Stomach (tissue), 9 donors: ENCODE measurements around the gene CEP295NL. TPM values are rescaled to one million over a fixed set of nuclear protein-coding genes. Genes with fewer than 3 reads are reported as not detected.

Experiments
- DNase-seq, 2 donors: peaks; one replicate each; pipeline versions ENCODE4 v3.0.0 to v3.0.0-alpha.2; 2013 to 2019
- H3K27ac ChIP-seq, 5 donors: fragments of 200-600 bp in 4 of 5; sonication (generic) in 4 of 5; one replicate each; pipeline ENCODE4 v1.5.1; 2013 to 2019; ENCODE audit warnings: mild to moderate bottlenecking in 1 of 5, moderate library complexity in 1 of 5
- H3K27me3 ChIP-seq, 3 donors: fragments of 200-600 bp; sonication (generic); one replicate each; pipeline ENCODE4 v1.5.1; 2017 to 2019; ENCODE audit warnings: mixed run types in 1 of 3
- H3K36me3 ChIP-seq, 4 donors: fragments of 200-600 bp; sonication (generic); 1 replicate in 3 of 4; 2 replicates in 1 of 4; pipeline ENCODE4 v1.5.1; 2016 to 2019
- H3K4me1 ChIP-seq, 4 donors: fragments of 200-600 bp; sonication (generic); one replicate each; pipeline ENCODE4 v1.5.1; 2016 to 2019
- H3K4me3 ChIP-seq, 4 donors: fragments of 200-600 bp; sonication (generic) in 3 of 4; one replicate each; pipeline ENCODE4 v1.5.1; 2016 to 2019; ENCODE audit warnings: mild to moderate bottlenecking in 1 of 4
- H3K9me3 ChIP-seq, 4 donors: fragments of 200-600 bp; sonication (generic); one replicate each; pipeline ENCODE4 v1.5.1; 2016 to 2019
- EP300 ChIP-seq: sonication (generic); formaldehyde crosslinking; IDR thresholded peaks from one replicate; pipeline ENCODE4 v1.6.1; 2017; ENCODE audit warnings: antibody characterized with exemption
- POLR2A ChIP-seq, 4 donors: fragments of 450-650 bp; IDR thresholded peaks; one replicate each; pipeline ENCODE4 v1.6.1; 2016; ENCODE audit warnings: antibody characterized with exemption in 4 of 4, control low read depth in 2 of 4, mild to moderate bottlenecking in 1 of 4, moderate library complexity in 1 of 4
- POLR2AphosphoS5 ChIP-seq, 3 donors: sonication (generic); formaldehyde crosslinking; IDR thresholded peaks; one replicate each; pipeline ENCODE4 v1.6.1; 2016; ENCODE audit warnings: antibody characterized with exemption in 3 of 3
- WGBS, 5 donors: extraction: QIAGEN DNeasy Blood & Tissue Kit in 3 of 5; methylation state at CpG; one replicate each; pipeline versions ENCODE4 v1.1.5 to v1.1.7; 2013 to 2018; 5-methylcytosine and 5-hydroxymethylcytosine counted together
- intact Hi-C: fragments of 100-400 bp; cut with DNase I; formaldehyde crosslinking; loops from one replicate; pipeline ENCODE4 v1.15.1; 2023; ENCODE audit warnings: low total_unique reads
- polyA plus RNA-seq, 3 donors: library from polyadenylated mRNA; stranded (reverse); fragments of 200-250 nt; gene quantifications; one replicate each; pipeline ENCODE4 v1.2.3, GENCODE V29; 2013
- total RNA-seq, 5 donors: library from RNA; depleted of rRNA; stranded (reverse); fragments of >200 nt; gene quantifications; one replicate each; pipeline versions ENCODE4 v1.1.0 to v1.2.3, GENCODE V29; 2014 to 2016
- TF ChIP-seq, protein P1 (sequence below), 7 experiments: fragments of 450-650 bp in 4 of 7; fragments of 200-600 bp in 3 of 7; sonication (generic) in 3 of 7; IDR thresholded peaks; one replicate each; pipeline ENCODE4 v1.5.1; 2016 to 2019; ENCODE audit warnings: antibody characterized with exemption in 7 of 7, control low read depth in 2 of 7, mild to moderate bottlenecking in 1 of 7
- donor health status: healthy with polysubstance abuse.
- donor health status: Bipolar disorder and iron deficiency.
- donor health status: healthy.

The CEP295NL gene
- total and polyA plus RNA-seq, 8 donors: 0.31 to 23.9 (median 5.8) TPM; not detected in 1

DNA sequence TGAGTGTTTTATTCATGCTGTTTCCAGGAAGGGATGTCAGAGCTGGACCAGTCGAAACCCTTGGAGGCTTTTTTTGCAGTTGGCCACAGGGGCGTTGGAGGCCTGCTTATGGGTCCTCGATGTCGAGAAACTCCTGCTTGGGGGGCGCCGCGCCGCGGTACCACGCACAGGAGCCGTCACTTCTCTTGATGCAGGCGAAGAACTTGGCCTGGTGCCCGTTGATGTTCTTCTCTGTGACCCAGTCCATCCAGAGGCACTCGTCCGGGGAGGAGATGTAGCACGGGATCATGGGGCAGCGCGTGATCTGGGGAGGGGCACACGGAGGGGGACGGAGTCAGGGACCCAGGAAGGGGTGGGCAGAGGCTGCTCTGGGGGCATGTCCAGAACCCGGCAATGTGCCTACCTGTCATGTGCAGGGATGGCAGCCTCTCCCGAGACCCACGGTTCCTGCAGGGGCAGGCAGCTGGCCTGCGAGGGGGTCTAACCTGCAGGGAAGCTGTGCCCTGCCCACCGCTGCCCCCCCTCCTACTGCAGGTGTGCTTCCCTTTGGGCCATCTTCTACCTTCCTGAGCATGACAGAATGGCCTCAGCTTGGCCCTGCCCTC lies 47.3 kb downstream of the CEP295NL start:
- no peaks in the 10 kb centered on the region for H3K9me3 ChIP-seq
- DNase-seq: no peak
- H3K4me3 ChIP-seq: no peak overlapping the region
- intact Hi-C loops: no loop called here
- TF ChIP-seq, protein P1, sequence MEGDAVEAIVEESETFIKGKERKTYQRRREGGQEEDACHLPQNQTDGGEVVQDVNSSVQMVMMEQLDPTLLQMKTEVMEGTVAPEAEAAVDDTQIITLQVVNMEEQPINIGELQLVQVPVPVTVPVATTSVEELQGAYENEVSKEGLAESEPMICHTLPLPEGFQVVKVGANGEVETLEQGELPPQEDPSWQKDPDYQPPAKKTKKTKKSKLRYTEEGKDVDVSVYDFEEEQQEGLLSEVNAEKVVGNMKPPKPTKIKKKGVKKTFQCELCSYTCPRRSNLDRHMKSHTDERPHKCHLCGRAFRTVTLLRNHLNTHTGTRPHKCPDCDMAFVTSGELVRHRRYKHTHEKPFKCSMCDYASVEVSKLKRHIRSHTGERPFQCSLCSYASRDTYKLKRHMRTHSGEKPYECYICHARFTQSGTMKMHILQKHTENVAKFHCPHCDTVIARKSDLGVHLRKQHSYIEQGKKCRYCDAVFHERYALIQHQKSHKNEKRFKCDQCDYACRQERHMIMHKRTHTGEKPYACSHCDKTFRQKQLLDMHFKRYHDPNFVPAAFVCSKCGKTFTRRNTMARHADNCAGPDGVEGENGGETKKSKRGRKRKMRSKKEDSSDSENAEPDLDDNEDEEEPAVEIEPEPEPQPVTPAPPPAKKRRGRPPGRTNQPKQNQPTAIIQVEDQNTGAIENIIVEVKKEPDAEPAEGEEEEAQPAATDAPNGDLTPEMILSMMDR (IDR thresholded peaks at IDR 0.05): no peak
- TF ChIP-seq POLR2A (IDR thresholded peaks at IDR 0.05) (no peak), POLR2AphosphoS5 (IDR thresholded peaks at IDR 0.05) (no peak), EP300 (no peak)
- H3K27me3 ChIP-seq: no peaks in the 10 kb centered on the region
- WGBS, 5 donors: 90 to 96% (median 93%) methylated on average over 23 to 25 of the region's 25 CpGs
- peaks cover 0 to 12% (median 0%) of the 10 kb centered on the region in 4 donors for H3K4me1 ChIP-seq
- no peak overlapping the region for H3K27ac ChIP-seq
- H3K36me3 ChIP-seq: peaks cover 13 to 58% (median 48%) of the 10 kb centered on the region in 4 donors

DNA sequence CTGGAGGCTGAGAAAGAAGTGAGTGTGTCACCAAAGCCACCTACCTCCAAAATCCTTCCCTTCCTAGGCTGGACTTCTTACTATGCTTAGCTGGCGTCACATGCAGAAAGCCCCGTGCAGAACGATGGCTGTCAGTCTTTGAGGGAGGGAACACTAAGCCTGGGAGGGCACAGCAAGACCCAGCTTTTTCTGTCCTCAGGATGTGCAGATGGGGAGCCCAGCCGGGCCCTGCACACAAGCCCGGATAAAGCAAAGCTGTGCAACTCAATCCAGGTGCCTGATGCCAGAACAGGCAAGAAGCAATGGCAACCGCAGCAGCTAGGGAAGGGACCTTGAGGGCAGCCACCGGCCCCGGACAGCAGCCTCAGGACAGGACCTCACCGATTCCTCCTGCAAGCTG lies 48.5 kb downstream of the CEP295NL start:
- no peak for TF ChIP-seq POLR2AphosphoS5 (IDR thresholded peaks at IDR 0.05)
- TF ChIP-seq, protein P1 (IDR thresholded peaks at IDR 0.05): no peak
- no peak for TF ChIP-seq EP300
- no peak for TF ChIP-seq POLR2A (IDR thresholded peaks at IDR 0.05)
- Histone ChIP-seq H3K36me3 (peaks cover 13 to 52% (median 45%) of the 10 kb centered on the region in 4 donors), H3K27ac (no peak overlapping the region), H3K4me3 (no peak overlapping the region), H3K4me1 (peaks cover 0 to 12% (median 0%) of the 10 kb centered on the region in 4 donors), H3K27me3 (no peaks in the 10 kb centered on the region), H3K9me3 (no peaks in the 10 kb centered on the region)
- no peak for DNase-seq
- intact Hi-C loops: no loop called here
- 58 to 73% (median 70%) methylated on average over 5 to 9 of the region's 9 CpGs for WGBS, 5 donors

DNA sequence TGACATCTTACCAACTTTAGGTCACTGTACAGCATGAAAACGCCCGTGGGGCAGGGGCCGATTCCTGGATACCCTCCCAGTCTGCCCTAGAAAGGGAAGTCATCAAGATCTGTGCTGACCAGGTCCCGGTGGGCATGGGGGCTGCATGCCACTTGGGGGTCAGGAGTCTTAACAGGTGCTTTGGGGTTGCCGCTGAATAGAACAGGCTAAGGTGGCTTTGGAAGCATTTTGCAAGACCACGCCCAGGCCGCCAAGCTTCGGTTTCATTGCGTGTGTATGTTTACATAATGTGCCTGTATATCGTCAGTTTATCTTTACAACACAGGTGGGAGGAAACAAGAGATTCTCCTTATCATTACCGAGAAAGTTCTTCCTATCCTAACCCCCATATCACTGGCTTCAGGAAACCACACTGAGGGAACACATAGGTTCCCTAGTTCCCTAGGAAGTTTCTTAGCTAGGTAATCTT lies 49.0 kb downstream of the CEP295NL start:
- H3K27me3 ChIP-seq: no peaks in the 10 kb centered on the region
- peak; percentile 40 to 46 for DNase-seq
- peaks cover 0 to 12% (median 0%) of the 10 kb centered on the region in 4 donors for H3K4me1 ChIP-seq
- 40 to 55% (median 44%) methylated on average over 11 of the region's 11 CpGs for WGBS, 5 donors
- H3K27ac ChIP-seq: no peak overlapping the region
- TF ChIP-seq POLR2A (IDR thresholded peaks at IDR 0.05) (no peak), POLR2AphosphoS5 (IDR thresholded peaks at IDR 0.05) (no peak), EP300 (no peak)
- TF ChIP-seq, protein P1 (IDR thresholded peaks at IDR 0.05): no peak
- peaks cover 13 to 52% (median 45%) of the 10 kb centered on the region in 4 donors for H3K36me3 ChIP-seq
- intact Hi-C loops: no loop called here
- no peak overlapping the region for H3K4me3 ChIP-seq
- H3K9me3 ChIP-seq: no peaks in the 10 kb centered on the region

DNA sequence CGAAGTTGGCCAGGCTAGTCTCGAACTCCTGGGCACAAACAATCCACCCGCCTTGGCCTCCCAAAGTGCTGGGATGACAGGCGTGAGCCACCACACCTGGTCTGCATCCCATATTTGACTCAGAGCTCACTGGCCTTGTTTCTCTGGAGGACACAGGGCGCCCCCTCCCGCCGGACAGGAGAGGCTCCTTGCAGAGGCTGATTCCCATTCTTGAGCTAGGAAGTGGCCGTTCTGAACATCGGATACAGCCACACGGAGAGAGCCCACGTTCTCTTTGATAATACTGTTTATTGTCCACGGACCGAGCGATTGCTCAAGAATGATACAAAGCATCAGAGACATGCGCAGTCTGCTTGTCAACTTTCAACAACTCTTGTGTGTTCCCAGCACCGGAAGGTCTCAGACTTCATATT lies 50.3 kb downstream of the CEP295NL start:
- Histone ChIP-seq H3K9me3 (no peaks in the 10 kb centered on the region), H3K27ac (peak overlapping the region in 2 of 5 donors; percentile 18 to 44), H3K36me3 (peaks cover 13 to 48% (median 43%) of the 10 kb centered on the region in 4 donors), H3K27me3 (no peaks in the 10 kb centered on the region), H3K4me1 (peaks cover 0 to 12% (median 0%) of the 10 kb centered on the region in 4 donors), H3K4me3 (no peak overlapping the region)
- intact Hi-C loops: no loop called here
- TF ChIP-seq POLR2AphosphoS5 (IDR thresholded peaks at IDR 0.05) (no peak), POLR2A (IDR thresholded peaks at IDR 0.05) (no peak), EP300 (no peak)
- TF ChIP-seq, protein P1 (IDR thresholded peaks at IDR 0.05): no peak
- 63 to 73% (median 64%) methylated on average over 16 of the region's 16 CpGs for WGBS, 5 donors
- peak in 1 of 2 donors; percentile 35 for DNase-seq
